DND-41 (cell line): ENCODE results near the gene MEGF11.

ENCODE experiments used
- CTCF ChIP-seq: IDR thresholded peaks from 2 replicates; pipeline ENCODE4 v1.5.1; 2012; ENCODE audit warnings: borderline replicate concordance, low read length, moderate library complexity, mild to moderate bottlenecking; ENCODE audit not compliant: poor library complexity, severe bottlenecking; ENCODE audit errors: extremely low read depth
- EZH2 ChIP-seq: IDR thresholded peaks from 3 replicates; pipeline ENCODE4 v1.6.1; 2012; ENCODE audit warnings: borderline replicate concordance, low read depth, mild to moderate bottlenecking, moderate library complexity, low read length, inconsistent platforms; ENCODE audit not compliant: severe bottlenecking

DNA sequence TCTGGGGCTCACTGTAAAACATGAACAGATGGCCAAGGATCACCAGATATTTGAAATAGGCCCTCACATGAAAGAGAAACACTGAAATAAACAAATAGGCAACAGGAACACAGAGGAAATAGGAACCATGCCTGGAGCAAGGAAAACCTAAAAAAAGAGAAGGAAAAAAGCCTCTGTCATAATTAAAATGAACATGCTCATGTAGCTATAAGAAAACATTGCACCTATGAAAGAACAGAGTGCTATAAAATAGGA is 281.9 kb downstream of the MEGF11 start:
- TF ChIP-seq CTCF, result no peak
- TF ChIP-seq EZH2, result no peak
